Measurements from ENCODE around the gene USH1G. TPM values are rescaled to one million over a fixed set of nuclear protein-coding genes. Genes with fewer than 3 reads are reported as not detected.

Gene USH1G
- total RNA-seq, 1 donor from 2014 or later, result not detected

- H3K4me3 ChIP-seq (ENCODE audit: low read depth, low read length), result no peak overlapping the region
- TF ChIP-seq CTCF (conservative IDR thresholded peaks at IDR 0.05; ENCODE audit: low read depth, low read length), result no peak
- DNase-seq (ENCODE audit: low read depth), result no peak
Measured at GRCh38 chr17:74952431-74953133, 29.5 kb upstream of the USH1G start.

GRCh38 chr17:74951680-74952421 lies 28.8 kb upstream of the USH1G start:
- H3K4me3 ChIP-seq (ENCODE audit: low read depth, low read length), result no peak overlapping the region
- DNase-seq (ENCODE audit: low read depth), result no peak
- TF ChIP-seq CTCF (conservative IDR thresholded peaks at IDR 0.05; ENCODE audit: low read depth, low read length), result no peak

- H3K4me3 ChIP-seq (ENCODE audit: low read depth, low read length), result no peak overlapping the region
- TF ChIP-seq CTCF (conservative IDR thresholded peaks at IDR 0.05; ENCODE audit: low read depth, low read length), result no peak
- DNase-seq (ENCODE audit: low read depth), result no peak
Measured at GRCh38 chr17:74951065-74951464, 28.0 kb upstream of the USH1G start.

GRCh38 chr17:74950207-74950606 lies 27.2 kb upstream of the USH1G start:
- DNase-seq (ENCODE audit: low read depth), result no peak
- H3K4me3 ChIP-seq (ENCODE audit: low read depth, low read length), result no peak overlapping the region
- TF ChIP-seq CTCF (conservative IDR thresholded peaks at IDR 0.05; ENCODE audit: low read depth, low read length), result no peak

- no peak overlapping the region for H3K4me3 ChIP-seq (ENCODE audit: low read depth, low read length)
- TF ChIP-seq CTCF (conservative IDR thresholded peaks at IDR 0.05; ENCODE audit: low read depth, low read length), result no peak
- DNase-seq (ENCODE audit: low read depth), result no peak
Measured at GRCh38 chr17:74949455-74950115, 26.5 kb upstream of the USH1G start.

GRCh38 chr17:74947041-74947754 lies 24.1 kb upstream of the USH1G start:
- DNase-seq (ENCODE audit: low read depth), result no peak
- TF ChIP-seq CTCF (conservative IDR thresholded peaks at IDR 0.05; ENCODE audit: low read depth, low read length), result no peak
- H3K4me3 ChIP-seq (ENCODE audit: low read depth, low read length), result no peak overlapping the region
